Medulla oblongata (tissue), 1 donor: Measurements from ENCODE around the gene PRKACA.
"Not testable (repeated sequence)": the region's sequence is repeated elsewhere in the genome, so short reads cannot be mapped to it uniquely, and the experiment has no call there.

ENCODE experiments used
- DNase-seq: peaks from one replicate; pipeline ENCODE4 v3.0.0-alpha.2; 2015; ENCODE audit errors: extremely low spot score

Gene PRKACA

DNA sequence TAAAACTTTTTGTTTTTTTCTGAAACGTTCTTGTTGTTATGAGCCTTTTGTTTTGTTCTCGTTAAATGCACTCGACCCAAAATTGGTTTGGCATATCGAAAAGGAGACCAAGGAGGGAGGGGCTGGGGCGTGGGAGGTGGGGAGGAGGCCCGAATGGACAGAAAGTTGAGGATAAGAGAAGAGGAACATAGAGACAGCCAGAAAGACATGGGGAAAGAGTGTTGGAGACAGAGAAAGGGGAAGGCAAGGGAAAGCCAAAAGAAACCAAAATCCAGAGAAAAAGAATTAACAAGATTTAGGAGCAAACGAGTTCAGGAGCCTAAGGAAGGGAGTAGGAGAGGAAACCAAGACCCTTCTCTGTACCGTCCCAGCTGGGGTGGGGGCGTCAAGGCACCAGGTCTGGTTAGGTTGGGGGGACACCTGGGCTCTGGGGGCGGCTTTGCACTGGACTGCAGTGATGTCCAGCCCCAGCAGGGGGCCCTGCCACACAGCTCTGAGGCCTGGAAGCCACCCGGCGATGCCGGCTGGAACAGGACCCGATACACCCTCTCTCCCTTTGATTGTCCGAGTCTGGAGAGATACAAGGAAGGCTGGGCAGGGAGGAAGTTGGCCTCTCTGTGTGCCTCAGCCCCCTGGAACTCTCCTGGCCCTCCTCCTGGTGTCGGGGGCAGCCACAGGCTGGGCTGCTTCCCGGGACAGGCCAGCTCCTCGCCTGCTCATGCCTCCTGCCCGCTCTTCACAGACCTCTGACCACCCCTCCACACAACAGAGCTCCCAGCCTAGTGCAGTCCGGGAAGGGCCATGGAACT lies 30.4 kb upstream of the PRKACA start:
- DNase-seq = peak; percentile 85

DNA sequence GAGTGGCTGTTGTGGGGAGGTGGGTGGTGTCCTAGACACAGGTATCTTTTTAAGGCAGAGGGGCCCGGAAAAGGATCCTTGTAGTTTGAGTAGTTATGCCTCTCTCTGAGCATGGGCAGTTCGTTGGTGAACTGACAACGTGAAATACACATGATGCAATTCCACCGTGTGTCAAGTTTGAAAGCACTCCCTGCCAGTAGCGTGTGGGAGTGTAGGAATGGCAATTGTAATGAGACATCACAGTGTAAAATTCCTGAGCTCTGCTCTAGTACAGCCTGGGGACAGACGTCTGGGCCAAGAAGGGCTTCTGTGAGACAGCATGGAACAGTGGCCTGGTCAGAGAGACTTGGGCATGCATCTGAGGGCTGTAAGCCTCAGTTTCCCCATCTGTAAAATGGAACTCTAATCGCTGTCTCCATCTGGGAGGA lies 29.2 kb upstream of the PRKACA start:
- DNase-seq = no peak

DNA sequence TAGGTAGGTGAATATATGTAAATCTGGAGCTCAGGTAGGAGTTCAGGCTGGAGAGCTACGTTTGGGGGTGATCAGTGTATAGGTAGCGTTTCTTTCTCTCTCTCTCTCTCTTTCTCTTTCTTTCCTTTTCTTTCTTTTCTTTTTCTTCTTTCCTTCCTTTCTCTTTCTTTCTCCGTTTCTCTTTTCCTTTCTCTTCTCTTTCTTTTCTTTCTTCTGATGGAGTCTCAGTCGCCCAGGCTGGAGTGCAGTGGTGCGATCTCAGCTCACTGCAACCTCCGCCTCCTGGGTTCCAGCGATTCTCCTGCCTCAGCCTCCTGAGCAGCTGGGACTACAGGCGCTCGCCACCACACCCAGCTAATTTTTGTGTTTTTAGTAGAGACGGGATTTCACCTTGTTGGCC lies 28.6 kb upstream of the PRKACA start:
- not testable (repeated sequence) for DNase-seq

DNA sequence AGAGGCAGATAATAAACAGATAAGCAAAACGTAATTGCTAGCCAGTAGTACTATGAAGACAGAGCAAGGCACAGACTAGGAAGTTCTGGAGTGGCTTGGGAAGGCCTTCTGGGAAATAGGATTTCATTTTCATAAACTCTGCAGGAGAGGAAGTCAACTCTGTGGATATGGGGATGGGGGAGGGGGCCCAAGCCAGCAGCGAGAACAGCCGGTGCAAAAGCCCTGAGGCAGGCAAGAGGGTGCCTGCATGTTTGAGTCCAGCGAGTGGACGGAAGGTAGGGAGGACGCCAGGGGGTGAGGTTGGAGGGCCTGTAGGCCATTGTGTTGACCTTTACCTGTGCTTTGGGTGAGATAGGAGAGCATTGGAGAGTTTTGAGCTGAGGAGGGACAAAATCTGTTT lies 27.8 kb upstream of the PRKACA start:
- no peak for DNase-seq

DNA sequence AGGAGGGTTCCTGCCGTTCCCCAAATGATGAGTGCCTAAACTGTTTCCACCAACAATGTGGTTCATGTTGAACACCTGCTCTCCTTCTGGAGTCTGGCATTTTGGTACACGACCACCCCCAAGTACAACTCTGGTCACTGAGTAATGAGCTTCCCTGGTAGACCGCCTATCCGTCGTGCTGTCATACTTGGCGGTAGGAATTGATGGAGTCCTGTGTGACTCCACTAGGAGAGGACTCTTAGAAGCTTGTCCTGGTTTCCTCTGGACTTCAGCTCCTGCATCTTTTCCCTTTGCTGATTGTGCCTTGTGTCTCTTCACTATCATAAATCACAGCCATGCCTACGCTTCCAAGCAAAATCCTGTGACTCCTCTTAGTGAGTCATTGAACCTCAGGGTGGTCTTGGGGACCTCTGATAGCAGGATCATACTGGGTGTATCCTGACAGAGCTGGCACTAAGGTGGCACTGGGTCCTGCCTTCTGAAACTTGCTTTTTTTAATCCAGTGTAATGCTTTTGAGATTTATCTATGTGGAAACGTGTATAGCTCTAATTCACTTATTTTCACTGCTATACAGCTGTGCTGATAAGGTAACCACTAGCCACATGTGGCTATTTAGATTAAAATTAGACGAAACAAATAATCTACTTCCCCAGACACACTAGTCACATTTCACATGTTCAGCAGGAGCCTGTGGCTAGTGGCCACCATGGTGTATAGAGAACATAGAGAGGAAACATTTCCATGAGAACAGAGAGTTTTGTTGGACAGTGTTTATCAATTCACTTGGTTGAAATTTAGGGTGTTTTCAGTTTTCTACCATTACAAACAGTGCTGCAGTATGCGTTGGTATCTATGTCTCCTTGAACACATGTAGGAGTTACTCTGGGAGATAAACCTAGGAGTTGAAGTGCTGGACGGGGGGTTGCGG lies 25.0 kb upstream of the PRKACA start:
- DNase-seq = no peak

DNA sequence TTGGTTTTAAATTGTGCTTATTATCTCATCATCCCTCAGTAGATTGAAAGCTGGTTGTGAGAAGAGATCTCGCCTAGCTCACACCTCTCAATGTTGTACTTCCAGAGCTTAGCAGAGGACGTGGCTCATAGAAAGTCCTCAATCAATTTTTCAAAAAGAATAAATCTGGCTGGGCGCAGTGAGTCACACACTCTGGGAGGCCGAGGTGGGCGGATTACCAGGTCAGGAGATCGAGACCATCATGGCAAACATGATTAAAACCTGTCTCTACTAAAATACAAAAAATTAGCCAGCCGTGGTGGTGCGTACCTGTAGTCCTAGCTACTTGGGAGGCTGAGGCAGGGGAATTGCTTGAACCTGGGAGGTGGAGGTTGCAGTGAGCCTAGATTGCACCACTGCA lies 23.5 kb upstream of the PRKACA start:
- DNase-seq = no peak

DNA sequence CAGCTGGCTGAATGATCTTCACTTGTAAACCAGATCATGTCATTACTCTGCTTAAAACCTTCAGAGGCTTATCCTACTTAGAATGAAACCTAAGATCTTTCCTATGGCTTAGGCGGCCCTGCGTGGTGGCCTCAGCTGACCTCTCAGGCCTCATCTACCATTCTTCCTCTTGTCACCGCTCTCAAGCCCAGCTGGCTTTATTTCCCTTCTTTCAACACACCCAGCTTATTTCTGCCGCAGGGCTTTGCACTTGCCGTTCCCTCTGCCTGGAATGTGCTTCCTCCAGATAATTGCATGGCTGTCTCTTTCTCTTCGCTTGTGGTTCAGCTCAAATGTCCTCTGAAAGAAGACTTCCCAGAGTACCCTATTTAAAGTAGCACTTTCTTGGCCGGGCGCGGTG lies 22.4 kb upstream of the PRKACA start:
- peak; percentile 42 for DNase-seq

DNA sequence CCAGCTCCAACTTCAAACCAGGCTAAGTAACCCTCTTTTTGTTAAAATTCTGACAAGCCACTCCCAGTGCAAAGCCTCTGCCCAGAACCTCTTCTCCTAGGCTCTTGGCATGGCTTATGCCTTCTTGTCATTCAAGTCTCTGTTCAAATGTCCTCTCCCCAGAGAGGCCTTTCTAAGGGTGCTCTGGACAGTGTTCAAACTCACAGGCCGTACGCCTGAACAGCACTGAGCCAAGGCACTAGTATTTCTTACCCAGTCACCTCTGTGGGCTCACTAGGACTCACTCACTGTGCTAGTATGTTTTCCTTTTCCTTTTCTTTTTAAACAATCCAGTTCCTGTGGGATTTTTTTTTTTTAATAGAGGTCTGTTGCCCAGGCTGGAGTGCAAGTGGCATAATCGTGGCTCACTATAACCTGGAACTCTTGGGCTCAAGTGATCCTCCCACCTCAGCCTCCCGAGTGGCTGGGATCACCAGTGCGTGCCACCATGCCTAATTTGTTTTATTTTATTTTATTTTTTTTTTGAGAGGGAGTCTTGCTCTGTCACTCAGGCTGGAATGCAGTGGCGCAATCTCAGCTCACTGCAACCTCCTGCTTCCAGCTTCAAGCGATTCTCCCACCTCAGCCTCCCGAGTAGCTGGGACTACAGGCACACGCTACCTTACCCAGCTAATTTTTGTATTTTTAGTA lies 21.2 kb upstream of the PRKACA start:
- DNase-seq = peak; percentile 60

DNA sequence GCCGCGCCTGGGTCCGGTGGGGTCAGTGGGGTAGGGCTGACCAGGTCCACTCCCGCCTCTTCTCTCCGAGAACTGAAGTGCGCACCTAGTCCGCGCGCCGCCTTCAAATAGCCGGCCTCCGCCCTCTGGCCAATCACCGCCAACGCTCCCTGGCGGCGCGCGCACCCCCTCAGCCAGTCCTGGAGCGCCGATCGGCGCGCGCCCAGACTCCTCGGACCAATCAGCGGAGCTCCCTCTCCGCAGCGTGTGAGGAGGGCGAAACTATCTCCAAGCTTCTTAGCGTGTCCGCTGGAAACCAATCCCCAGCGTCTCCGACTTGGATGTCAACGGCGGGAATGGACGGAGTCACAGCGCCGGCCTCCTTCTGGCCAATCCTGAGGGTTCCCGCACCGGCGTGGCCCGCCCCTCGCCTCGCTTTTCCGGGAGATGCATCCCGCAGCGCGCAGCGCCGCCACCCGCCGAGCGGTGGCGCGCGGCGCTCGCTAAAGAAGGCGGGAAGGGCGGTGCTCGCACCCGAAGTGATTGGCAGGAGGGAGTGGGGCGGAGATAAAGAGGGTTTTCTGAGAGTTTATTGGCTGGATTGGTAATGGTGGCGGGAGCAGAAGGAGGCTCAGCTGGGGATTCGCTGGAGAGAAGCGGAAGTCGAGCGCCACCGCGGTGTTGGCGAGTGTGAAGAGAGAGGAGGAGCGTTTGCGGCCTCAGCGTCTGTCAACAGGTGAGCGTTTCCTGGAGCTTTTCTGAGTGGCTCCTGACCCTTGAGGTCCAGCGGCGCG lies 19.1 kb upstream of the PRKACA start, which contains the start of gene ASF1B:
TSS of gene ASF1B (minus strand) at position 81 of the 773 bp plus-strand sequence. CDS start 133 bp downstream, outside the sequence.
- DNase-seq = peak; percentile 100

DNA sequence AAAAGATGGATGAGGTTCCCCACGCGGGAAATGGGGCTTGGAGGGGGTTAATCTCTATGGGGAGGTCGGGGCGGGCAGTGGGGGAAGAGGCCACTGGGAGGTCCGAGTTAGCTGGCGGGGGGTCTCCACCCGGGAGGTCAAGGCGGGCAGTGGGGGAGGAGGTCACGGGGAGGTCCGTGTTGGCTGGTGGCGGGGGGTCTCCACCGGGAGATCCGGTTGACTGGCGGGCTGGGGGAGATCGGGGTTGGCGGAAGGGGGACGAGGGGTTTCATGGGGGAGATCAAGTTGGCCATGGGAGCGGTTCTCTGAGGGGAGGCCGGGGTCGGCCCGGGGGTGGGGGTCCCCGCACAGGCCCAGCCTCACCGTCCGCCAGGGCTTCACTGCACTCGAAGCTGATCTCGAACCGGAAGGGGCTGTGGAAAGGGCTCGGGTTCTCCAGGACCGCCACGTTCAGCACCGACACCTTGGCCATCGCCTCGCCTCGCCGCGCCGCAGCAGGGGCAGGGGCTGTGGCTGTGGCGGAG lies 18.5 kb upstream of the PRKACA start:
- DNase-seq = no peak

DNA sequence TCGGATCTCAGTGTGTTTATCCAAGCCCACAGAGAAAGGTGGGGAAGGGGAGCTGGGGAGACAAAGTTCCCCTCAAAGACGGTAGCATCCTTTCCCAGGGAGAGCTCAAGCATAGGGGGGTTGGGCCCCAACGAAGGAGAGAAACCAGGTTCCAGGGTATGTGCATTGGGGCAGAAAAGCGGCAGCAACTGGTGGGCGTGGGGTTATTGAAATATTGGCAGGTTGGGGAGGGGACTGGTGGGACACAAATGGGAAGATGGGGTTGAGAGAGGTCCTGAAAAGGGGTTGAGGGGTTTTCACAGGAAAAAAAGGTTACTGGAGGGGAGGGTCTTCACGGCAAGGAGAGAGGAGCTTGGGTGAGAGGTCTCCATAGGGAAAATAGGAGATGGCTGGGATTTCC lies 17.8 kb upstream of the PRKACA start:
- DNase-seq = no peak

DNA sequence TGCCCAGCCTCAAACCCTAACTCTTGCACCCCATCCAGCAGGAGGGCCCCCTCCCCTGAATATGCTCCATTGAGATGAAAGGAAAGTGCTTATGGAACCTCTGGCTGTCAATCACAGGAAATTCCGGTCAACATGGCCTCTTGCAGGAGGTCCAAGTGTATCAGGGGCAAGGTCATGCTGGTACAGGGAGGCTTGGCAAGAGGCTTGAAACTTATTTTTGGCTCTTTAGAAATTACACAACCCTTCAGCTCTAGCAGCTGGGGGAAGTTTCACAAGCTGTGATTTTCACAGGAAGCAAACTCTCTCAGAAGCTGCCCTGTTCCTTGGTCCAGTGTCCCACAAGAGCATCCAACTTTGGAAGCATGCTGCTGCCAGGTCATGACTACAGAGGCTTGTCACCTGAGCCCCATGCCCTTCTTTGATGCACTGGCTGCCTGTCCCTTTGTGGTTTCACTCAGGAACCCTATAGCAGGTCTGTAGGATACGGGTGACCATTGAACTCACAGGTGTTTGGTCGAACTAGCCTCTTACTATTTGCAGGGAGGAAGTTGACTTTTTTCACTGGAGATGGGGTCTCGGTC lies 10.5 kb upstream of the PRKACA start:
- DNase-seq = peak; percentile 65

DNA sequence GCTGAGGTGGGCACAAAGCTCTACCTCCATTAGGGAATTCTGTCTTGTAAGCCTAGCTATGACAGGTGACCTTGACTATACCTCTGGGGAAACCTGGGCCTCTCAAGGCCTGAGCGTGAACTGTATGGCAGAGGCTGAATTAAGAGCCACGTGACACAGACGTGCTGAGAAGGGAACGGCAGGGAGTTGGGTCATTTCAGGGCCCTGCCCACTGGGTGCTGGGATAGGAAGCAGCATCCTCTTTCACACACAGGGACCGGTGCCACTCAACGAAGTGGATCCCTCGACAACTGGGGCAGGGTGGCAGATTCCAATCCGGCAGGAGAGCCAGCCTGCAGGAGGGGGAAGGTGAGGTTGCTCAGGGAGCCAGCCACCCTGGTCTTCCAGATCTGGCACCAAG lies 9.6 kb upstream of the PRKACA start:
- no peak for DNase-seq

DNA sequence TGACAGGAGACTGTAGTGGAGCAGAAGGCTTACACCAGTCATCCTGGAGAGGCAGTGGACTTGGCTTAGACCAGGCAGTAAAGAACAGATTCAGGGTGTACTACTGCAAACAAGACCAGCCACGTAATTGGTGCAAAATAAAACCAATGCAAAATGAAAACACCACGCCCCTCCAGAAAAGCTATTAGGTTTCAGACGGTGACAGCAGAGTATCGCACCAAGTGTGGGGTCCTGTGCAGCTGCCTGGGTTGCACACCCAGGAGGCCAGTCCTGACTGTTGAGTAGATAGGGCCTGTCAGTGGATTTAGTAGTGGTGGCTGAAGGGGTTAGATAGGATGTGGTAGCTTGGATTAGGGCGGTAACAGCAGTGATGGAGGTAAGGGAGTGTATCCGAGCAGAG lies 5.4 kb upstream of the PRKACA start:
- DNase-seq = no peak

DNA sequence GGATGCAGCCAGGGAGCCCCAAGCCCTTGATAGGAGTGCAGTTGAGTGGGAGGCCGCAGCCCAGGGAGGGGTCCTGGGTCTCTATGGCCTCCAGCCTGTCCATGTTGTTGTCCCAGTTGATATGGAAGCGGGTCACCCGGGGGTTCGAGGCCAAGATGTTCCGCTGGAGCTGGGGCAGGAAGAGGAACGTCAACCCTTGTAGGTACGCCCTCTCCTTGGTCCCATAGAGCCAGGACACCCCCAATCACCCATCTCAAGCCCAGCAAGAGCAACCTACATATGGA lies 2.9 kb upstream of the PRKACA start:
- DNase-seq = no peak

DNA sequence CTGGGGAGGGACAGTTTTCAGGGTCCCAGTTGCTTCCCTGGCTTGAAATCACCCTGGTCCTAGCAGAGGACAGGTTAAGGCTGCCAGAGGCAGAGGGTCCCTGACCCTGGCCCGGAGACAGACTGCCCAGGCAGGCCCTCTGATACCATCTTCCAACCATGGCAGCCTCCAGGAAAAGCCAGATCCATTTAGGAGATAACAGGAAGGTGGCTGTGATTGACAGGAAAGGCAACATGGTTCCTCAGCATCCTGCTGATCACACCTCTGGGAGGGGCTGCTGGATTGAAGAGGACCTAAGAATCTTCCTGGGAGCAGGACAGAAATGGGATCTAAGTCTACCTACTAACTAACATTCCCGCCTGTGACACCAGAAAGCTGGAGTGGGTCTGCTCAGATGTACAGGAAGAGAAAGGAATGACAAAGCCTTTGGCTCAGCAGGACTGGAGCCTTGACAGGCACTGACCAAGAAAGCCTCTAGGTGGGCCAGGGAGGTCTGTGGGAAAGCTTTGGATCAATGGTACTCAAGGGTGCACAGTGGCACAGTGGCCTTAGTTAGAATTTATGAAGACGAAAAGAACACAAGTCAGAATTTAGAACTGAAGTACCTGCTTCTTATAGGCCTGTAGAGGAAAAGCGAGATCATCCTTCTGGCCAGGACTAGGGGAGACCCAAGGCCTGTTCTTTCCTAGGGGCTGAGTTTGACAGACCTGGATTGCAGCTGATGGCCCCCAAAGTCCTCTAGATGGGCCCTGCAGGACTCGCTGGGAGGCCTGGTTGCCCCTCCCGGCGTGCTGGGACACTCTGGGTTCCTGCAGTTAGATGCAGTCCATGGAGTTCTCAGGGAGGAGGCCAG lies 2.3 kb upstream of the PRKACA start:
- DNase-seq = no peak

DNA sequence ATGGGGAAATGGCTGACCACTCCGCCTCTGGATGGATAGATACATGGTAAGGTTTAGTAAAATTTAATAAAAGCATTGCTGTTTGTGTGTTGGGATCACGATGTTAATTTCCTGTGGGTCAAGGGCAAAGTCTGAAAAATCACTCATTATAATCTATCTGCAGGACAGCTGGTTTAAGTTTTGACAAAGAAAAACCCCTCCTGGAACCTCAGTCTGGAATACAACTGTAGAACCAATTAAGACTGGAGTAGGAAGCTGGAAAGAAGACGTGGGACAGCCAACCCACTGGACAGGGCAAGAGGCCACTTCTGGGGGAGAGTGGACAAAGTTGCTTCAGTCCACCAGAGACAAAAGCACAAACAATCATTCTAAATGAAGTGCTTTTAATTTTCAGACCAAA lies 1.6 kb upstream of the PRKACA start:
- DNase-seq = no peak

DNA sequence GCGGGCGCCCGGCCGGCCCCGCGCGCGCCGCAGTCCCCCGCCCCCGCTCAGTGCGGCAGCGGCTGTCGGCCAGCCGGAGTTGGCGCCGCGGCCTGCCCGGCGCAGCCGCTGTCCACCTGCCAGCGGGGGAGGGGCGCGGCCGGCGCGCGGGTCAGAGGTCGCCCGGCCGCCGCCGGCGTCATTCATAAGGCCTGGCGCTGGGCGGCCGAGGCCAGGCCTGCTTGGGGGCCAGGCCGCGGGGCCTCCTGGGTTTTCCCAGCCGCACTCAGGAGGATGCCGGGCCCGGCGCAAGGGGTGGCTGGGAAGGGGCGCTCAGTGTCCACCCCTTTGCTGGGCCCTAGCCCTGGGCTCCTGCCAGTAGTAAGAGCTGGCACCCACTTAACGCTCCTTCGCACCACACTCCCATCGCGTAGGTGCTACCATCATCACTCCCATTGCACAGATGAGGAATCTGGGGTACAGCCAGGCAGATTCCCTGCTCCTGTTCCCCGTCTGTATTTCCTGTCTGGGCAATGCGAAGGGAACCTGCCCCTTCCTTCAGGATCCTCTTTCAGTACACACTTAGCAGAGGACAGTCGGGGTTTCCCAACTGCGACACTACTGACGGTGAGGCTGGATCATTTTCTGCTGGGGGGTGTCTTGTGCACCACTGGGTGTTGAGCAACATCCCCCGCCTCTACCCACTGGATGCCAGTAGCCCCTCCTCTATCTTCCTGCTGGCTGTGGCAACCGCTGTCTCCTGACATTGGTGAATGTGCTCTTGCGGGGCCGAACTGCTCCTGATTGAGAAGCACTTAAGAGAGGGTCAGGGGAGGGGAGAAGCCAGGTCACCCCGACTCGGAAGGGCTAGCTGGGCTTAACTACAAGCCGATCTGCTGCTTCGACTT lies 846 bp upstream of the PRKACA start:
- peak; percentile 87 for DNase-seq
